D721Med (cell line): Measurements from ENCODE around the gene CHST11.

Source experiments
- DNase-seq: peaks from one replicate; pipeline ENCODE4 v3.0.0; 2011; ENCODE audit warnings: low spot score; ENCODE audit not compliant: insufficient read length
- FAIRE-seq: peaks from 2 replicates; lab custom pipeline; 2011; peaks lifted over from hg19 to GRCh38; lab: Jason Lieb, UNC
- TF ChIP-seq, protein P1 (sequence below): IDR thresholded peaks from 2 replicates; pipeline ENCODE4 v1.5.1; 2012; ENCODE audit warnings: mild to moderate bottlenecking, control low read depth; ENCODE audit not compliant: insufficient read depth; ENCODE audit errors: missing control alignments

The CHST11 gene

DNA sequence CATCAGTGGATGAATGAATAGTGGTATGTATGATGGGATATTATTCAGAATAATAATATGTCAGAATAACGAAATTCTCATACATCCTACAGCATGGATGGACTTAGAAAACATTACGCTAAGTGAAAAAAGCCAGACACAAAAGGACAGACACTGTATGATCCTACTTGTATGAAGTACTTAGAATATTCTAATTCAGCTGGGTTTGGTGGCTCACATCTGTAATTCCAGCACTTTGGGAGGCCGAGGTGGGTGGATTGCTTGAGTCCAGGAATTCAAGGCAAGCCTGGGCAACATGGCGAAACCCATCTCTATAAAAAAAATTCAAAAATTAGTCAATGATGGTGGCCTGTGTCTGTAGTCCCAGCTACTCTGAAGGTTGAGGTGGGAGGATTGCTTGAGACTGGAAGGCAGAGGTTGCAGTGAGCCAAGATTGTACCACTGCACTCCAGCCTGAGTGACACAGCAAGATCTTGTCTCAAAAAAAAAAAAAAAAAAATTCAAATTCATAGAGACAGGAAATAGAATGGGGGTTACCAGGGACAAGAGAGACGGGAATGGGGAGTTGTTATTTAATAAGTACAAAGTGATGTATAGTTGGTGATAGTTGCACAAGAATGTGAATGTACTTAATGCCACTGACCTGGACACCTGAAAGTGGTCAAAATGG lies 132.3 kb downstream of the CHST11 start:
- FAIRE-seq (no peak), DNase-seq (no peak)
- TF ChIP-seq, protein P1, sequence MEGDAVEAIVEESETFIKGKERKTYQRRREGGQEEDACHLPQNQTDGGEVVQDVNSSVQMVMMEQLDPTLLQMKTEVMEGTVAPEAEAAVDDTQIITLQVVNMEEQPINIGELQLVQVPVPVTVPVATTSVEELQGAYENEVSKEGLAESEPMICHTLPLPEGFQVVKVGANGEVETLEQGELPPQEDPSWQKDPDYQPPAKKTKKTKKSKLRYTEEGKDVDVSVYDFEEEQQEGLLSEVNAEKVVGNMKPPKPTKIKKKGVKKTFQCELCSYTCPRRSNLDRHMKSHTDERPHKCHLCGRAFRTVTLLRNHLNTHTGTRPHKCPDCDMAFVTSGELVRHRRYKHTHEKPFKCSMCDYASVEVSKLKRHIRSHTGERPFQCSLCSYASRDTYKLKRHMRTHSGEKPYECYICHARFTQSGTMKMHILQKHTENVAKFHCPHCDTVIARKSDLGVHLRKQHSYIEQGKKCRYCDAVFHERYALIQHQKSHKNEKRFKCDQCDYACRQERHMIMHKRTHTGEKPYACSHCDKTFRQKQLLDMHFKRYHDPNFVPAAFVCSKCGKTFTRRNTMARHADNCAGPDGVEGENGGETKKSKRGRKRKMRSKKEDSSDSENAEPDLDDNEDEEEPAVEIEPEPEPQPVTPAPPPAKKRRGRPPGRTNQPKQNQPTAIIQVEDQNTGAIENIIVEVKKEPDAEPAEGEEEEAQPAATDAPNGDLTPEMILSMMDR = no peak

DNA sequence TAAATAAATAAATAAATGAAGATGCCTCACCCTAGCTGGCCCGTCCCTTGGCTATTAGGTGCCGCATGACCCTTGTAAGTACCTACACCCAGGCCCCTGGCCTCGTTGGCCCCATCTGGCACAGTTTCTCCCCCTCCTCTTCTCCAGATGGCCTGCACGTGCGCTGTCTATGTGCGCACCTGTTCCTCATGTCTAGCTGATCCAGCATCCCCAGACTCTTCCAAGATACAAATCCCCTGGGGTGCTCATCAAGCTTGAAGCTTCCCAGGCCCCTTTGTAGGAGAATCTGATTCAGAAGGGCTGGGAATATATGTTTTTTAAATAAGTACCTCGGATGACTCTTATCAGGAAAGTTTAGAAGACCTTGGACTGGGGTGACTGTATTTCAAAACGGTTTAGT lies 133.3 kb downstream of the CHST11 start:
- TF ChIP-seq, protein P1 = no peak
- FAIRE-seq (no peak), DNase-seq (no peak)

DNA sequence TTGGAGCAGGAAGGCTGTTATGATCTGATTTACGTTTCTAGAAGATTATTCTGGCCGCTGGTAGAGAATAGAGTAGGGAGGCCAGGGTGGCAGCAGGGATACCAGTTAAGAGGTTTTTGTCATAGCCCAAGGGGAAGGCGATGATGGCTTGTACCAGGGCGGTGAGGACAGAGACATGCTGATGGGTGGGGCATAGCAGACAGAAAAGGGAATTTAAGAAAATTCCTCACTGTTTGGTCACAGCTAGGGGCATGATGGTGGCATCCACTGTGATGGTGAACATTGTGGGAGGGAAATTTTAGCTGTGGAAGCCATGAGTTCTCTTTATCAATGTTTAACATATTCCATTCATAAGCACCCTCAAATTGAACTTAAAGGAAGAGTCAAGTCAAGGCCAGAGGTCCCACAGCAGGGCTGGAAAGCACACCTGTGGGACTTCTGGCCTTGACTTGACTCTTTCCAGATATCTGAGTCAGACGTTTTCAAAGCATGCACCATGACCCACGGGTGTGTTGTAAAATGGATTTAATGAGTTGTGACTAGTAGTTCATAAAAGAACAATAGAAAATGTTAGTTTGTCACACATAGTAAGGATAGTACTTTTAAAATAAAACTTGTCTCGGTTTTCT lies 134.6 kb downstream of the CHST11 start:
- FAIRE-seq = no peak
- TF ChIP-seq, protein P1 = no peak
- no peak for DNase-seq

DNA sequence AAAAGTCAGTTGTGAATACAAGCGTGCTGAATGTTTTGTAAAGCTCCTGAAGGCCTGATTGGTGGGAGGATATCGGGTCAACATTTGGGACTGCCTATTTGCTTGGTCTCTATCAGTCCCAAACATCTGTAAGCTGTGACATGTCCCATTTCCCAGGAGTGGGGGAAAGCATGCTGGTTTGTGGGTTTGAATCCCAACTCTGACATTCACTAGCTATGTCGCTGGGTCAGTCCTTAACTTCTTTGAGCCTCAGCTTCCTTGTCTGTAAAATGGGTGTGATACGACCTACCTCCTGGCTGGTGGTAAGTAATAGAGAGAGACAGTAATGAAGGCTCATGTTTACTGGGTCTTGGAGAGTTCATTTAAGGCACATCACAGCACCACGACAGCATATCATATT lies 136.7 kb downstream of the CHST11 start:
- FAIRE-seq (no peak), DNase-seq (no peak)
- TF ChIP-seq, protein P1 = no peak

DNA sequence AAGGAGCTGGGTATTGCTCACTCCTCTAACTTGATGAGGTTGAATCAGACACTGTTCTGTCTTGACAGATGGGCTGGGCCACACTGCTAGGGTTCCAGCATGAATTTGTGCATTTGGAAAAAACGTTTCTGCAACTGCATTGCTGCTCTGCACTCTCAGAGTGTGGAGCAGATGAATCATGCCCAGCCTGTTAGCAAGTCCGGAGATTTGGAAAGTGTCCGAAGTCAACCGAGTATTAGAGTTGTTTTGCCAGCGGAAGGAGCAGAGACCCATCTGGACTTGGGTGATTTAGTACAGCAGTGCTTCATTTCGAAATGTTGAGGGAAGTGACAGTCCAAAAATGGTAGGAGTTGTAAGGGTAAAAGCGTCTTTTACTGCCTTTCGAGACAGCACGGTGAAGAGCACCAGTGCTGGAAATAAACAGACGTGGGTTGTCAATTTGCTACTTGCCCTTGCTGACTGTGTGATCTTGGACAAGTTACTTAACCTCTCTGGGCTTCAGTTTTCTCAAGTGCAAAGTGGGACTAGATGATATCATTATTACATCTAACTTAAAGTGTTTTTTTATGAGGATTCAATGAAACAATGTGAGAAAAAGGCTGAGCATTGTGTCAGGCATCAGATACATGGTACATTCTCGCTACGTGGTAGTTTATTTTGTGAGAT lies 139.5 kb downstream of the CHST11 start:
- TF ChIP-seq, protein P1 = no peak
- DNase-seq (no peak), FAIRE-seq (no peak)

DNA sequence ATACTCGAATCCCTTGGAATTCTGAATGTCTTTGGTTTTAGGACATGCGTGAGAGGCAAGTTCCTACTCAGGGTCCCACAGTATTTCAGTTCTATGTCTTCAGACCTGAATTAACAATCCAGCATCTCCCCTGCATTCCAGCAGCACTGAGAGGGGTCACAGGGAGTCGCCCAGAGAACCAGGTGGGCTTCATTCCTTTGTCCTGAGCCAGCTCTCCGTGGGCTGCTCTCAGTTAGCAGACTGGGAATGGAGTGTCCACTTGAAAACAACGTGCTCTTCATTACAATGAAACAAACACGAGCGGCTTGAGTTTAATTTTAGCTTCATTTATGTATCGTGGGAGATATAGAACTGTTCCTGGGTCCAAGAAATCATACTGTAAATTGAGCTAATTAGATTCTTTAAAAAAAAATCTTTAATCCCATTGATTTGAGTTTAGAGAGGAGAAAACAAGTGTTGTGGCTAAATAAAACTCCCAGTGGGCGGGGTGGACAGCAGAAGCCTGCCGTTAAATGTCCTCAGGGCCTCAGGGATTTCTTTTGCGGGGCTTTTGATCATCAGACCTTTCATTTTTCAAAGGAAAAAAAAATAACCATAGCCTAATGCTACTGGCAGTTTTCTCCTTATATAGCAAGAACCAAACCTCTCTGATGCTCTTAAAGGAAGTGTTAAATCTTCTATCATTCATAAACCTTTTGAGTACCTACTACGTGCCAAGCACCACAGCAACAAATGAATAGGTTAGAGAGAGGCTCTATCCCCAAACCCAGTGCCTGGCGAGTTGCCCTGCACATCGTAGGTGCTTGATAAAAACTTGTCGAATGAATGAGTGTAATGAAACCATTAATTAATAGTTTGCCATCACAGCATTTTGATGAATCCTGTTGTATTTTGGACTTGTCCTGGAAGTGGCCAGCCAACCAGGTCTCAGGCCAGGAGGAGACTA lies 140.4 kb downstream of the CHST11 start:
- TF ChIP-seq, protein P1 = no peak
- DNase-seq (no peak), FAIRE-seq (no peak)
